ENCODE results near the gene COL9A1. TPM values are rescaled to one million over a fixed set of nuclear protein-coding genes. Genes with fewer than 3 reads are reported as not detected.

Gene COL9A1
- total and polyA plus RNA-seq, 2 of the 4 experiments (the other 2 are of a cell fraction): not detected

DNA sequence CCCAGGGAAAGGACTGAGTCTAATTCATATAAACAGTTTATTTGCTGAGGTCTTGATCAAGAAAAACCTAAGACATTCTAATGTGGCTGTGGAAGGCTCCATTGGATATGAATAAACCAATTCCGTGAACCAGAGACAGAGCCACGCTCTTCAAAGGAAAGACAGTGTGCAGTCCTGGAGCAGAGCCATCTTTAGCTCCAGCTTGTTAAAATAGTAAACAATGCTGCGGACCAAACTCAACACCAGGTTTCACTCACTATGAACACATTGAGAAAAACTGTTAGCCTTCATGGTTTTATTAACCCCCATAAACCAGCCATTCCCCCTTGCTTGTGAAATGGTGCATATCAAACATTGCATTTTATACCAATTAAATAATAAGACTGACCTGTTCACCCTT lies 61.9 kb downstream of the COL9A1 start:
- Histone ChIP-seq H3K23ac (ENCODE audit: low read depth, low read length) (no peak overlapping the region), H2BK20ac (ENCODE audit: low read depth, low read length) (no peak overlapping the region), H2BK120ac (ENCODE audit: low read depth, low read length) (no peak overlapping the region), H3K4ac (ENCODE audit: low read depth, low read length) (no peak overlapping the region), H4K5ac (ENCODE audit: low read depth, low read length) (no peak overlapping the region), H4K8ac (ENCODE audit: low read depth in 2 of 2, low read length in 2 of 2) (no peak overlapping the region), H3K27ac (ENCODE audit: insufficient read depth, low read length) (no peak overlapping the region), H3K9me3 (ENCODE audit: control insufficient read depth, insufficient read depth, low read length) (no peaks in the 10 kb centered on the region), H2AFZ (replicated peaks; ENCODE audit: low read length, poor library complexity) (no peak overlapping the region), H3K27me3 (ENCODE audit: control insufficient read depth, insufficient read depth, low read length) (no peaks in the 10 kb centered on the region), H3K14ac (replicated peaks; ENCODE audit: low read depth, low read length) (no peak overlapping the region), H3K9ac (ENCODE audit: low read depth, low read length) (no peak overlapping the region), H4K91ac (ENCODE audit: insufficient read depth, low read depth, low read length) (no peak overlapping the region), H4K20me1 (ENCODE audit: insufficient read depth, low read length) (no peaks in the 10 kb centered on the region), H2BK5ac (ENCODE audit: low read depth, low read length, poor library complexity, severe bottlenecking) (no peak overlapping the region), H3K4me2 (ENCODE audit: low read depth, low read length) (no peak overlapping the region), H2AK5ac (ENCODE audit: low read depth, low read length) (no peak overlapping the region), H3K4me1 (ENCODE audit: control insufficient read depth, insufficient read depth, low read length) (no peaks in the 10 kb centered on the region), H3K36me3 (ENCODE audit: control insufficient read depth, insufficient read depth, low read length) (no peaks in the 10 kb centered on the region), H2AK9ac (replicated peaks; ENCODE audit: low read depth, low read length, poor library complexity) (no peak overlapping the region), H3K79me1 (ENCODE audit: low read depth in 1 of 2, low read length in 2 of 2) (no peaks in the 10 kb centered on the region), H3K4me3 (ENCODE audit: insufficient read depth, low read depth, low read length) (no peak overlapping the region), H3K18ac (ENCODE audit: low read depth, low read length) (no peak overlapping the region), H3K56ac (ENCODE audit: extremely low read depth, insufficient read depth, low read length) (no peak overlapping the region), H3K9me1 (ENCODE audit: insufficient read depth, low read length) (no peaks in the 10 kb centered on the region), H2BK15ac (ENCODE audit: low read depth, low read length) (no peak overlapping the region)
- TF ChIP-seq RAD21 (IDR thresholded peaks at IDR 0.05; ENCODE audit: low read length) (no peak), RCOR1 (IDR thresholded peaks at IDR 0.05; ENCODE audit: insufficient replicate concordance, low read length) (no peak), NFE2L2 (IDR thresholded peaks at IDR 0.05; ENCODE audit: low read depth, low read length) (no peak), BHLHE40 (IDR thresholded peaks at IDR 0.05; ENCODE audit: low read depth, low read length) (no peak), MAFK (IDR thresholded peaks at IDR 0.05; ENCODE audit: low read depth, low read length) (no peak), MXI1 (IDR thresholded peaks at IDR 0.05; ENCODE audit: borderline replicate concordance, low read depth, low read length) (no peak), CHD1 (IDR thresholded peaks at IDR 0.05; ENCODE audit: low read depth, low read length) (no peak), CTCF (conservative IDR thresholded peaks at IDR 0.05; ENCODE audit: low read depth, low read length) (no peak), RFX5 (IDR thresholded peaks at IDR 0.05; ENCODE audit: low read depth, low read length) (no peak), USF2 (IDR thresholded peaks at IDR 0.05; ENCODE audit: low read depth, low read length) (no peak)
- in situ Hi-C loops (cut with MboI; ENCODE audit: low sequenced_read_pairs): no loop called here
- WGBS, 2 experiments (ENCODE audit: extremely low coverage in 2 of 2, insufficient read length in 1 of 2): 60% methylated on average over 1 of the region's 3 CpGs; no CpG with 5 or more reads in 1 of the 2 experiments
- BruUV-seq (replicated peaks): no TSS peak
- intact Hi-C loops (cut with micrococcal nuclease): no loop called here
- DNase-seq (no peak), ATAC-seq (ENCODE audit: low read depth) (no peak)
- dilution Hi-C loops (cut with HindIII; ENCODE audit: low sequenced_read_pairs, unreplicated experiment): no loop called here
- POLR2A ChIA-PET (ENCODE audit: unreplicated experiment): no interaction called here
- CTCF ChIA-PET: interaction anchor here (2.0 kb wide), 1 partner anchor 20 kb away, joined by 10 read pairs; no protein-coding TSS in a partner anchor
